ENCODE data around the gene TMEM123.

TMEM123 gene

GRCh38 chr11:102452461-102453301 is at the start of gene TMEM123:
Gene TMEM123, minus strand, starts transcription at chr11:102452765. Its CDS starts 142 bp downstream, at chr11:102452623.
- DNase-seq, result peak; percentile 24

- no peak for DNase-seq
These were observed 48.3 kb upstream of the TMEM123 start for GRCh38 chr11:102500829-102501228.

- no peak for DNase-seq
These were observed 47.4 kb upstream of the TMEM123 start for GRCh38 chr11:102499931-102500330.

- DNase-seq, result no peak
These were observed 46.6 kb upstream of the TMEM123 start for GRCh38 chr11:102499151-102499550.

- DNase-seq, result no peak
These were observed 44.5 kb upstream of the TMEM123 start for GRCh38 chr11:102497061-102497460.

- peak; percentile 47 for DNase-seq
These were observed 42.8 kb upstream of the TMEM123 start for GRCh38 chr11:102495161-102496042.

- DNase-seq, result no peak
These were observed 41.7 kb upstream of the TMEM123 start for GRCh38 chr11:102494216-102494615.

GRCh38 chr11:102493524-102493923 is 41.0 kb upstream of the TMEM123 start:
- DNase-seq, result no peak

- DNase-seq, result no peak
These were observed 39.4 kb upstream of the TMEM123 start for GRCh38 chr11:102491969-102492368.

- no peak for DNase-seq
These were observed 36.9 kb upstream of the TMEM123 start for GRCh38 chr11:102489186-102490145.

GRCh38 chr11:102488208-102488607 is 35.6 kb upstream of the TMEM123 start:
- DNase-seq, result no peak

- DNase-seq, result no peak
These were observed 34.6 kb upstream of the TMEM123 start for GRCh38 chr11:102487214-102487613.

GRCh38 chr11:102486584-102486983 is 34.0 kb upstream of the TMEM123 start:
- no peak for DNase-seq

- DNase-seq, result no peak
These were observed 32.6 kb upstream of the TMEM123 start for GRCh38 chr11:102485095-102485722.

GRCh38 chr11:102482433-102482832 is 29.9 kb upstream of the TMEM123 start:
- DNase-seq, result no peak

GRCh38 chr11:102479733-102480132 is 27.2 kb upstream of the TMEM123 start:
- DNase-seq, result no peak

- no peak for DNase-seq
These were observed 26.2 kb upstream of the TMEM123 start for GRCh38 chr11:102478673-102479299.

- DNase-seq, result peak; percentile 16
These were observed 24.2 kb upstream of the TMEM123 start for GRCh38 chr11:102476812-102477211.

- DNase-seq, result no peak
These were observed 23.5 kb upstream of the TMEM123 start for GRCh38 chr11:102476069-102476468.

- no peak for DNase-seq
These were observed 21.0 kb upstream of the TMEM123 start for GRCh38 chr11:102473543-102473942.

- no peak for DNase-seq
These were observed 19.6 kb upstream of the TMEM123 start for GRCh38 chr11:102472127-102472526.

- no peak for DNase-seq
These were observed 18.9 kb upstream of the TMEM123 start for GRCh38 chr11:102471474-102471873.

Data from NCI-H748 treated with DMSO at 0.1 percent for 48 hours (cell line).